AML-193 (cell line): ENCODE data around the gene NBEAL2.

Experiments
- DNase-seq, 2 experiments: peaks; one replicate each; lab custom pipeline; 2025; lab: John Stamatoyannopoulos, UW

Gene NBEAL2, protein sequence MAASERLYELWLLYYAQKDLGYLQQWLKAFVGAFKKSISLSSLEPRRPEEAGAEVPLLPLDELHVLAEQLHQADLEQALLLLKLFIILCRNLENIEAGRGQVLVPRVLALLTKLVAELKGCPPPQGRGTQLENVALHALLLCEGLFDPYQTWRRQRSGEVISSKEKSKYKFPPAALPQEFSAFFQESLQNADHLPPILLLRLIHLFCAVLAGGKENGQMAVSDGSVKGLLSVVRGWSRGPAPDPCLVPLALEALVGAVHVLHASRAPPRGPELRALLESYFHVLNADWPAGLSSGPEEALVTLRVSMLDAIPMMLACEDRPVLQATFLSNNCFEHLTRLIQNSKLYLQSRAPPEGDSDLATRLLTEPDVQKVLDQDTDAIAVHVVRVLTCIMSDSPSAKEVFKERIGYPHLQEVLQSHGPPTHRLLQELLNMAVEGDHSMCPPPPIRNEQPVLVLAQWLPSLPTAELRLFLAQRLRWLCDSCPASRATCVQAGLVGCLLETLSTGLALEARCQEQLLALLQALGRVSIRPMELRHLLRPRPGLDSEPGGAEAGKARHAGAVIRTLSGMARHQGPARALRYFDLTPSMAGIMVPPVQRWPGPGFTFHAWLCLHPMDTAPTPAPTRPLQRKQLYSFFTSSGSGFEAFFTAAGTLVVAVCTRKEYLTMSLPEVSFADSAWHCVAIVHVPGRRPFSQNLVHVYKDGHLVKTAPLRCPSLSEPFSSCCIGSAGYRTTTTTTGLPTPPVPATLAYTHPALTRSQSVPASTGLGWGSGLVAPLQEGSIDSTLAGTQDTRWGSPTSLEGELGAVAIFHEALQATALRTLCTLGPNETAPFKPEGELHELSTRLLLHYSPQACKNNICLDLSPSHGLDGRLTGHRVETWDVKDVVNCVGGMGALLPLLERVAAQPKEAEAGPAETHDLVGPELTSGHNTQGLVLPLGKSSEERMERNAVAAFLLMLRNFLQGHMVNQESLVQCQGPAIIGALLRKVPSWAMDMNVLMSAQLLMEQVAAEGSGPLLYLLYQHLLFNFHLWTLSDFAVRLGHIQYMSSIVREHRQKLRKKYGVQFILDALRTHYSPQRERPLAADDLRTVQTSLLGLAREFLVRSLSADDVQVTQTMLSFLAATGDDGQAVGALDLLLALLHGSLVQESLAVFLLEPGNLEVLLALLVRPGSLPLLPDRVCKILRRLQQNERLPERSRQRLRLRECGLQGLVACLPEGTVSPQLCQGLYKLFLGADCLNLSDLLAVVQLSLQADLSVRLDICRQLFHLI (N-terminal part only)

DNA sequence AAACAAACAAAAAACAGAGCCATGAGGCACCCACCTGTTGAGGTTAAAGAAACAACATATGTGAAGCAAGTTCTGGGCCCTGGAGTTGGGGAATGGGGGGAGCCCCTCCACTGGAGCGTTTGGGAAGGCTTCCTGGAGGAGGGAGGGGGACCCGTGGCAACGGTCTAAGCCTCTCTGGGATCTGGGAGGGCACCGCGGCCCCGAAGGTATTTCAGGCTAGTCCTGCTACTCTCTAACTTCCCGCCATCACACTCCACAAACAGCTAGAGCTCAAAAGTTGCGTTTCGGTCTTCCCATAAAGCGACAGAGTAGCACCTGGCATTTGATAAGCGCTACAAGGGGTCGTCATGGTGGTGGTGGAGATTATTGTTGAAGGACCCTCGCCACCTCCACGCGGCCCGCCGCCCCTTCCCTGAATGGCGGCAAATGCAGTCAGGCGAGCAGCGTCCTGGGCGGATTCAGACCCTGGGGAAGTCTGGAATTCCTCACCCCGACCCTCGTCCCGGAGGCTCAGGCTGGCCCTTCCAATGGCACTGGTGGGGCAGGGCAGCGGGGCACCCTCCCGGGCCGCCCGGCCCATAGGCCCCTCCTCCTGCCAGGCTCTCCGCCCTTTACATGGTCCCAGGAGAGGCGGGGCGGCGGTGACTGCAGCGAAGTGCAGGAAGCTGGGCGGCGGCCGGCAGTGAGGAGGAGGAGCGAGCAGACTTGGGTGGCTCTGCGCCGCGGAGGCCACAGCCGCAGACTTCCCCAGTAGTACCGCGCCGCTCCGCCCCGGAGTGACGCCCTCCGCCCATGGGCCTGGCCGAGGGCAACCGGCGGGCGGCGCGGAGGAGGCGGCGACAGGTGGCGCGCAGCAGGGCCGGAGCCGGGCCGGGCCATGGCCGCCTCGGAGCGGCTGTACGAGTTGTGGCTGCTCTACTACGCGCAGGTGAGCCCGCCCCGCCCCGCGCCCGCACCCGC is at the start of gene NBEAL2:
NBEAL2 (plus strand) TSS at position 682 of the 960 bp plus-strand sequence; CDS start at position 878, 196 bp downstream.
- peak; percentile 99 for DNase-seq

DNA sequence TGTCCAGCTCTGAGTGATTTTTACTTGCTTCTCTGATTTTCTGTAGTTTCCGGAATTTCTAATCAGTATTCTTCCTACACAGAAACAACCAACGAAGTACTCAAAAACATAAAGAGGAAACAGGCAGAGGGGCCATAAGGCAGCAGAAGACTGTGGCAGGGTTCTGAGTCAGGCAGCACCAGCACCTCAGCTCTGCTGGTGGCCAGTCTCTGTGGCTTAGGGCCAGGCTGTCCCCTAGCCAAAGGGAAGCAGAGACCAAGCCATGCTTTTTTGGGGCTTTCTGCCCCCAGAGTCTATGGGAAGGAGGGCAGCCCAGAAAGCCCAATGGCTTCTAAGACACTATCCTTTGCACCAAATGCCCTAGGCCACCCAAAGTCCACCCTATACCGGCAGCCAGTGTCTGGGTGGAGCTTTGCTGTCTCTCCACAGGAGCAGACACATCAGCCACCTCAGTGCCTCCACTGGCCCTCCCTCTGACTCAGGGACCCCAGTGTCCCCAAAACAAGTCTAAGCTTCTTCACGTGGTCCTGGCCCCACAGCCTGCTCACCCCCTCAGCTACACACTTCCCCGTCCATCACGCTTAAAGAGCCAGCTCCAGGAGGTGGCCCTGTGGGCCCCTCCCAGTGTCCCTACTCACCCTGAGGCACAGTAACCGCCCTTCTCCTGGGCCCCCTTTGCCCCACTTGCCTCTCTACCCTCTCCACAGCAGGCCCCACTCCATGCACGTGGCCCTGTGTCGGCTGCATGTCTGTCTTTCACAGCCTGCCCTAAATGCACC is 49.1 kb upstream of the NBEAL2 start:
- DNase-seq: no peak

DNA sequence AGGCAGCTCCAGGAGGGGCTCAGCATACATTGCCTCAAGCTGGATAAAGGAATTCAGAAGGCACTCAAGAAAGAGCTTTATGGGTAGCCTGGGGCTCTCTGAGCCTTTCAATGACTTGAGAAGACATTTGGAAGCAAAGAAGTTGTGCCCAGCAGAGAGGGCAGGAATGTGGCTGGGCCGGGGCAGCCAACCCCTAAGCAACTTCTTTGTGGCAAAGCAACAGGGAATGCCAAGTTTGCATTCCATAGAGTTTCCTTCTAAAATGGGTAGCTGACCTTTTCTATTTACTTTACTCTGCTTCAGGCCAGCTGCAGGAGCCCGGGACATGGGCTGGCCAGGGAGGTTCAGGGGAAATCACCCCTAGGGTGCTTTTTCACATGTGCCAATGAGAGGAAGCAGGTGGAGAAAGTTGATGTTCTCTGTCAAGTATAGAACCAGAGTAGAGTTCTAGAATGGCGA is 48.5 kb upstream of the NBEAL2 start:
- DNase-seq: no peak

DNA sequence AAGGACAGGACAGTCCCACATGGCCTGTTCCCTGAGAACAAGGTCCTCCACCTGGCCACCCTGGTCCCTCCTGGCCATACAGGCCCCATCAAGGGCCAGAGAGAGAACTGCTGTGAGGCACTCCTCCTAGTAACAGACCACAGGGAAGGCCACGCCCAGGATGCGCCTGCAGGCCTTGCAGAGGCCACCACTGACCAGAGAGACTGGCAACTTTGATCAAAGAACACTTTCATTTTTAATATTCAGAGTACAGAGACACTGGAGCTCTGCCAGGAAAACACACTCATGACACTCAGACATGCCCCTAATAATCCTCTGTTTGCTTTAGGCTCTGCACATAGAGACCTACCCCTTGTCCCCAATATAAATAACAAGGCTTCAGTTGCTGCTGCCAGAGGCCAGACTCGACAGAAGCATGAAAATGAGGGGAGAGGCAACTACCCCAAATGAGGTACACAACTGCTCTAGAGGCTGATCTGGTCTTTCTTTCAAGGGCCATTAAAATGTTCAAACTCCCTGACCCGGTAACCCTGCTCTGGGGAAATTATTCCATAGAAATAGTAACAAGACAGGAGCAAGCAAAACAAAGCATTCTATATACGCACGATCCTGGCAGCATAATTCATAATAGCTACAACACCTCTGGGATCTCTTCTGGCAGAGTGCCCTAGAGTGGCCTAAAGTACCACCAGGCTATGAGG is 47.7 kb upstream of the NBEAL2 start:
- peak; percentile 30 to 33 for DNase-seq

DNA sequence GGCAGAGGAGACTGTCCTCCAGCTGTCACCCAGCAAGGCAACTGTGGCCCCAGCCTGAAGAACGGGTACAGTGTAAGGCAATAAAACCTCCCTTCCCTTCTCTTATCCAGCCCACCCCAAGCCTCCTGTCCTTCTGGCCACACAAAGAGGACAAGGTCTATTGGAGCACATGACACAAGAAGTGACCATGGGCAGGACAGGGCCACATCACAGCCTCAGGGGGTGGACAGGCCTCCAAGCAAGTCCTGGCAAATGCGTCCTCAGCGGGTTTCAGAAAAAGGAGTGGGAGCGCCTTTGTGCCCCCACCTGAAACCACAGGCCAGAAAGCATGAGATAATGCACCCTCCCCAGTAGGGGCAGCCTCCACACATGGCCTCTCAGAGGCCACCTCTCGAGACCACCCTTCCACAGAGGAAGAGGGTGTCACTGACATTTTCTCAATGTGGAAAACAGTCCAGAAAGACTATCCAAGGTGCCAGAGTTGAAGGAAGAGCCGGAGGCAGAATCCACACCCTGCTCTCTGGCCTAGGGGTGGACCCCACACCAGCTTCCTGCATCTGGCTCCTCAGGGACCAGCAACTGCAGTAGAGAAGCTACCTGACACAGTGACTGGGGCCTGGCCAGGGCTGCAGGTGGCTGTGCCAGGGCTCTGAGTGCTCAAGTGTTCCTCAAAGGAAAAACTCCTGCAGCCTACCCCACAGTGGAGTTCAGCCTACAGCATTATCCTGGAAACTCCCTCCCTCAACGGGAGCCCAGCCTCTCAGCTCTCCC is 46.8 kb upstream of the NBEAL2 start:
- no peak for DNase-seq

DNA sequence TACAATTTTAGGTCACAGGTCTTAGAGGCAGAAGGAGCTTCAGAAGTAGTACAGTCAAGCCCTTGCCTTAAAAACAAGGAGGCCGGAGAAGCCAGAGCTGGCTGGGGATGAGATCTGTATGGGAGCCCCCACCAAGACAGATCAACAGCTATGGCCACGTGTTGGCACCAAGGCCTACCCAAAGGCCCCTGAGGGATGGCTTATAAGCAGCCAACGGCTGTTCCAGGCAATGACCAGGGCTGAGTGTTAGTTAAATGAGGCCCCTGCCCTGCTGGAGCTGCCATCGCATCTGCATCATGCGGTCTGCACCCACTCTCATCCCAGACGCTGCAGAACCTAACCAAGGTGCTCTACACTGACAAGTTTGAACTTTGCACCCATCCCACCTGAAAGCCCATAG is 46.2 kb upstream of the NBEAL2 start:
- no peak for DNase-seq

DNA sequence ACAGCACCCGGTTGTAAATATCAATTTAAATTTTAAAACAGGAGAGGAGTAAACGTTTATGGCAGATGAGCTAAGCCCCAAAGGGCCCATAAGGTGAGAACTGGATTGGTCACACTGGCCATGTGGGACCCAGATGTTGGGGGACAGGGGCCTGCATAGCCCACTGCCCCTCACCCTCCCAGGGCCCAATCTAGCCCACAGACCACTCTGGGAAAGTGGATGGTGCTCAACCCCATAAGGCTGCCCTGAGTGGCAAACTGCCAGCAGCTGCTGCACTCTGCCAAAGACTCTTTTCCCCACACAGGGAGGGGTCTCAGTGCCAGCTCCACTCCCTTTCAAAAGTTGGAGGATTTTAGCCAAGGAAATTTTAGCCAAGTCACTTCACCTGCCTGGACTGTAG is 45.4 kb upstream of the NBEAL2 start:
- DNase-seq: no peak

DNA sequence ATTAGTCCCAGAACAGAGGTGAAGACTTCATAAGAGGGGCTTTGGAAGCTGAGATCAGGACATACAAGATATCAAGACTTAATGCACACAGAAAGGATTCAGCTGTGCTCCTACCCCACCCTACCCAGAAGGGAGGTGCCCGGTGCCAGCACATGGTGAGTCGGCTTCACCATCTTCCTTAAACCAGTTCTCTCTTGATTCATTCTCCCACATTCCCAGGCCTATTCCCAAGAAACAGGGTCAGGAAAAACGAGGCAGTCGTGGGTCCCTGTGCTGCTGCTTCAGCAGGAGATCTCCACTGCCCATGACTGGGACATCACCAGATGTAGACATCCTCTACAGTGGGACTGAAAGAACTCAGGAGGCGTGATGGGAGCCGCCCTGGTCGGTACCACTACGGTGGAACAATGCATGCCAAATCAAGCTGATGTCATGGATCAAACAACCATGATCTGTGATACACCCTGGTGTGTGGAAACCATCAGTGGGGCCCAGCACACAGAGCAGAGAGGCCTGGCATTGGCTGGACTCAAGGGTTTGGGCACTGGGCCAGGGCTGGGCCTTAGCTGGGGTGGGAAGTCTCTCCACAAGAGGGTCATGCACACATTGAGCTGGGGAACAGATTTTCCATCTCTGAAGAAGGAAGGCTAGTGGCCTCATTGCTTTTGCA is 44.8 kb upstream of the NBEAL2 start:
- DNase-seq: no peak

DNA sequence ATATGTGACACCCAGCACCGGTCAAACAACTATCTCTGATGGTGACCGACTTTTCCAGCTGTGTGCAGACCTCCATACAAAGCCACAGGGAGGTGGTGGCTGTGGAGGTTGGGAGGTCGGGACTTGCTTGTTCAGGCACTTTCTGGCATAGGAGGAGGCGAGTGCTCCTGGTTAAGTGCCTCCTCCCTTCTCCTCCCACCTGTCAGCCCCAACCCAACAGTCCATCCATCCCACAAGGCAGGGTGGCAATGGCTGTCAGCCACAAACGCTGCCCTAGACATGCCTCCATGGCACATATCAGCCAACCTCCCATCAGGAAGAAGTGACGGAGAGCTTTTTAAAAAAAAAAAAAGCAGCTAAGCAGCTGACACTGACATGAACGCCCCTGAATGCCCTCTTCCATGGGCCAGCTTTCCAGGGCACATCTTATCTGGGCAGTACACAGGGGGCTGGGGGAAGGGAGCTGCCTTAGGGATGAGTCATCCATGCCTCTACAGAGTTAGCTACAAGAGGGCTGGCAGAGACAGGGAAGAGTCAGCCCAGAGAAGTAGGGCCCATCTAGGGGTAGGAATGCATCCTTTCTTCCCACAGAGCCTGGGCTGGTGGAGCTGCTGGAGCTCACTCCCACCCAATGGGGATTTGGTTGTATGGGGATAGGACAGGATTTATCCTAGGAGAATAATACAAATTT is 44.2 kb upstream of the NBEAL2 start:
- no peak for DNase-seq

DNA sequence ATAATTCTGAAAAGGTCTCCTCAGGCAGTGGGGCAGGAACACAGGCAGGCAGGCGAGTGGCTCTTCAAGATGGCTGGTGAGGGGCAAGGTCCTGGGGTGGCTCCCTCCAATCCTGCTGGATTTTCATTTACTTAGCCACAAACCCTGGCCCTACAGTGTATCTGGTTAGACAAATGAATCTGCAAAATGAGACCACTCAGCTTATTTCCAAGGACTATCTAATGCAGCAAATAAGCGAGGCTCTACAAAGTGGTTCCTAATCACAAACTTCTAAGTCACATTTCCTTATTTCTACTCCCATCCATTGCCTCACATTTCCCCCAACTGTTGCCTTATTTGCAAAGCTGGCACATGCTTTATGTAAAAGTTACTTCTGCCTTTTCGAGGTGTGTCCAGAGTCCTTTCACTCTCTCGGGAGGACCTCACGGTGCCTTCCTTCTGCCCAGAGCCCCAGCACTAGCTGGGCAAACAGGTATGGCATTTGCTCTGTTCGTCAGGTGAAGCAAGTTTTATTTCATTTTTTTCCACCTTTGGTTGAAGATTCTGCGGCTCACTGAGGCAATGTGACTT is 43.4 kb upstream of the NBEAL2 start:
- DNase-seq: peak; percentile 87 to 92

DNA sequence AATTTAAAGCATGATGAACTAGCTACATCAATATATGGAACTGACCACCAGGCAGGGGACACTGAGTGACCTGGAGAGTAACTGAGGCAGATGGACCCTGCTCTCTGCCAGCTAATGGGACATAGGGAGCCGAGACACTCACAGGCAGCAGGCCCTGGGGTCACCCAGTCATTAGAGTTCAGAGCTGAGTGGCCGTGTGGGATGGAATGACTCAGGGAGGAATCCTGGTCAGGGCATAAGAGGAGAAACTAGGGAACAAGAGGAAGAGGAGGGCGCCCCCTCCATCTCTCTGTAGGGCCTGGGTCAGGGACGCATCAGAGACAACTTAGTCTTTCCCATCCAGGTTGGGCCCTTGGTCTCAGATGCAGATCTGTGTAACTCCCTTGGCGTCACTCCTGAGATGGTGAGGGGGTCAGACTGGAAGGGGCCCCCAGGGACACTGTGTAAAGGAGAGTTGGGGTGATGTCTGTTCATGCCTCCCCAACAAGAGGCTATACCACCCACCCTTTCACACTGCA is 42.7 kb upstream of the NBEAL2 start:
- no peak for DNase-seq

DNA sequence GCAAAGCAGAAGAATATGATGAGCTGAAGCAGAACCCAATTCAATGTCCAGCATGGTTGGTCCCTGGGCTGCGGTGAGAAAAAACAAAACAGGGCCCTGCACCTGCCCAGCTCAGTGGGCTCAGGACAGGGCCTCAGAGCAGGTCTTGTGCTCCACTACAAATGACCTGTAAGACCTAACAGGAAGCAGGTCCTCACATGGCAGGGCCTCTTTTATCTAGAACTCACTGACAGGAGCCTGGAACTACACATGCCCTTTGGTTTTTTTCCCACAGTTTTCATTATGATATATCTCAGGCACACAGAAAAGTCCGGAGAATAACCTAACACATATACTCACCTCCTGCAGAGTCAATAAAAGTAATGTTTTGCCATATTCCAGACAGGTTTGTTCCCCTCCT is 41.3 kb upstream of the NBEAL2 start:
- DNase-seq: no peak

DNA sequence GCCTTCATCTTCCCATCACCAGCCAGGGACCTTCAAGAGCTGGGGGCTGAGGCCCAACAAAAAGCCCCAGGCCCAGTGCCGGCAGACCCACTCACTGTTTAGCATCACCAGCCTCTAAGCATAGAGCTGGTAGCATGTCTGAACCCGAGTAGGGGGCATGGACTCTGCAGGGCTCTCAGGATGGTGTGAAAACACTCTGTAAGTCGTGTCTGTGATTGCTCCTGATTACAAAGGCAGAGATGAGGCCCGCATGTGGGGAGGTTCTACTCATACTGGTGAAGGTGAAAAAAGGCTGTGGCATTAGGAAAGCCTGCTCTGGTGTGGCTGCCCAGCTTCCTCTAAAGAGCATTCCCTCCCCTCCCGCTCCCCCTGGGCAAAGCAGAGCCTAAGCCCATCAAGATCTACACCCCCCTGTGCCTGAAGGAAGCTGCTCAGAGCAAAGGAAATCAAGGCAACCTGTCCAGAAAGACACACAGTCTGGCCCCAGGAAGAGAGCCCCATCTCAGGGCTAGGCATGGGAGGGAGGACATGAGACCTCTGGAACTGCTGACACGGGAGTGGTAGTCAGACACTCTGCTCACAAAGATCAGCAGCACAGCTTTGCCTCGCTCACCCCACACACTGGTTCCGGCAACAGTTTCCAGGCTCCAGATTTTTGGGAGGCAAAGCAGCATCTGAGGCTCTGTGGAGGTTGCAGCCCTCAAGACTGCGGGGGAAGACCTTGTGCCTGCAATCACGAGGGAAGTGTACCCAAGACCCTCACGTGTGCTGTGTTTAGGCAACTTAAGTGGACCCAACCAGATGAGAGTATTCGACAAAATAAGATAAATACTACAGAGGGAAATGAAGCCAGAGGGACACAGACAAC is 39.7 kb upstream of the NBEAL2 start:
- no peak for DNase-seq

DNA sequence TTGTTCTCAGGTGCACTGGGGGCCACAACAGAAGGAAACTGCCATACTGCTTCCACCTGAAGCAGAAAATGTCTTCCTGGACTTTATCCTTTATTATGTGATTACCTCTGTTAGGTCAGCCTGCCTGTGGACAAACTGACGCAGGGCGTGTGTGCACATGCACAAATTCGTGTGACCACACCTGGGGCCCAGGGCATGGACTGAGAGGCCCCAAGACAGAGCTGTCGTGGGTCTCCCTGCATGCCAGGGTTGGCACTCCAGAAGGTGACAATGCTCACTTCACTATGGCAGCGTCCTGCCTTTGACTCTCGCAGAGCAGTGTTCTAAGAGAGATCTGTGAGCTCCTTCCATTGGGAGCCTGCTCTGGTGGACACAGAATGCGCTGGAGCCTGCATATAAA is 37.4 kb upstream of the NBEAL2 start:
- DNase-seq: no peak

DNA sequence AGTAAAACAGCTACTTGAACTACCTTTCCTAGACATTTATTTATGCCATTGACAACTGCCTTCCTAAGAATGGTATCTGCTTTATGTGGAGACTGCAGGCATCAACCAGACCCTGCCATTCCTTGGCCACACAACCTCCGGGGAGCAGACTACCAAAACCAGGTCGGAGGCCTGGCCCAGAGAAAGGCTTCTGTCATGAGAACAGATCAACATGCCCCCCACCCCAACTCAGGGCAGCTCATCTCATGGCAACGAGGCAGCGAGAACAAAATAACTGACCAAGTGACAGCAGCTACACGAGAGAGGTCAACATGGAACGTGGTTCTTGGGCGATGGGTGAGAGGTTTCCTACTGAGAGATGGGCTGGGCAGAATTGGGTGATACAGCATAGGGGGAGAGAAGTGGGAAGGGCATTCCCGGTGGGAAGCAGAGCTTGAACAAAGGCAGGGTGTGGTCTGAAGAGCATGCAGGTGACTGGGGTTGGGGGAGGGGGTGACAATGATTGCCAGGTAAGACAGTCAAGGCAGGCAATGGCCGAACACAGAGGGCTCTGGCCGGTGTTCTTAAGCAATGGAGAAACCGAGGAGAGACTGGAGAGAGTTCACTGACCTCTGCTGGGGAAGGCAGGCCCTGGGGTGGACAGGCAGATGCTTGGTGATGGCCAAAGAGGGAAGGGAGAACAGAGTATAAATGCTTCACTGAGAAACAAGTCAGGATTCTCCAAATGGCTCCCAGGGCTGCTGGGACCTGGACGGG is 36.8 kb upstream of the NBEAL2 start:
- no peak for DNase-seq
